AG09309 (cell line): ENCODE data around the gene GPR15LG.

Experiments used
- DNase-seq: peaks from one replicate; pipeline ENCODE4 v3.0.0-alpha.2; 2010; ENCODE audit warnings: low read depth
- H3K4me3 ChIP-seq: 2 replicates; pipeline ENCODE4 v1.5.1; 2011; ENCODE audit warnings: mild to moderate bottlenecking, low read depth, low read length, moderate library complexity; ENCODE audit not compliant: control insufficient read depth
- CTCF ChIP-seq: IDR thresholded peaks from 2 replicates; pipeline ENCODE4 v1.5.1; 2011; ENCODE audit warnings: mild to moderate bottlenecking, low read depth, low read length, inconsistent platforms; ENCODE audit not compliant: insufficient read depth, control insufficient read depth; ENCODE audit errors: missing control alignments

The GPR15LG gene

GRCh38 chr10:84155521-84155920 lies 18.1 kb upstream of the GPR15LG start:
- no peak for TF ChIP-seq CTCF
- no peak overlapping the region for H3K4me3 ChIP-seq
- no peak for DNase-seq

- TF ChIP-seq CTCF, result no peak
These were observed 17.6 kb upstream of the GPR15LG start for GRCh38 chr10:84156009-84156408.

GRCh38 chr10:84156768-84157167 lies 16.8 kb upstream of the GPR15LG start:
- H3K4me3 ChIP-seq, result no peak overlapping the region
- DNase-seq, result no peak
- no peak for TF ChIP-seq CTCF

More at GRCh38 chr10:84156009-84156408, 17.6 kb upstream of the GPR15LG start:
- H3K4me3 ChIP-seq, result no peak overlapping the region
- DNase-seq, result no peak

- no peak for DNase-seq
- TF ChIP-seq CTCF, result no peak
These were observed 15.5 kb upstream of the GPR15LG start for GRCh38 chr10:84158061-84158460.

GRCh38 chr10:84158550-84158949 lies 15.1 kb upstream of the GPR15LG start:
- DNase-seq, result no peak
- no peak overlapping the region for H3K4me3 ChIP-seq
- no peak for TF ChIP-seq CTCF

More at GRCh38 chr10:84158061-84158460, 15.5 kb upstream of the GPR15LG start:
- no peak overlapping the region for H3K4me3 ChIP-seq

- H3K4me3 ChIP-seq, result no peak overlapping the region
- no peak for TF ChIP-seq CTCF
- DNase-seq, result no peak
These were observed 14.4 kb upstream of the GPR15LG start for GRCh38 chr10:84159076-84159685.
